GM18519 (cell line): ENCODE data around the gene TMEM131.

Experiments used
- ATAC-seq: cut with Tn5 transposase; IDR thresholded peaks from one replicate; pipeline ENCODE4 v1.9.1; 2021; ENCODE audit warnings: mild to moderate bottlenecking, moderate library complexity; ENCODE audit not compliant: unreplicated experiment, low FRiP score

Gene TMEM131

DNA sequence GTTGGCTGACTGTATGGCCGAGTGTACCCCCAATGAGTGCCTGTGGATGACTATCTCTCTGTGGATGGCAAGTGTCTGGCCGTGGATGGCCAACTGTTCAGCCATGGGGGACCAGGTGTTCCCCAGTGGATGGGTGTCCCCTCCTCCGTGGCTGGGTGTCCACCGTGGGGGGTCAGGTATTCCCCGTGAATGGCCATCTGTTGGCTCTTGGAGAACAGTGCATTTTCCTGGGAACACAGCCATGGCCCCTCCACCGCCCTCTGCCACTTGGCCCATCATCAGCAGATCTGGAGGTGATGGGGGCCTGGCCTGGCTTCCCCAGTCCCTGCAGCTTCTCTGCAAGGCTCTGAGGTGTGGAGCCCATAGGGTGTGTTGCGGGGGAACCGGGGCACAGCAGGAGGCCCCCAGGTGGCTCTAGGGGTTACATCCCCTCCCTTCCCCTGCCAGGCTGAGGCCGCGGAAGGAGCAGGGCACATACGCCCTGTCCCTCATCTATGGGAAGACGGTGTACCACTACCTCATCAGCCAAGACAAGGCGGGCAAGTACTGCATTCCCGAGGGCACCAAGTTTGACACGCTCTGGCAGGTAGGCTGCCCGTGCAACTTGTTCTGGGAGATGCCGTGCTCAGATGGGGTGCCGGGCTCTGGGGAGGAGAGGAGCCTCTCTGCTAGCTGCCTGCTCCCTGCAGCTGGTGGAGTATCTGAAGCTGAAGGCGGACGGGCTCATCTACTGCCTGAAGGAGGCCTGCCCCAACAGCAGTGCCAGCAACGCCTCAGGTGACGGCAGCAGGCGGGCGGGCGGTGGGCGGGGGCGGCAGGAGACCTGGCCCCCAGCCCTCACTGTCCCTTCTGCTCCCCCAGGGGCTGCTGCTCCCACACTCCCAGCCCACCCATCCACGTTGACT, 263.1 kb downstream of the TMEM131 start:
- ATAC-seq = no peak

GRCh38 chr2:97731274-97732020, 264.3 kb downstream of the TMEM131 start:
- no peak for ATAC-seq

DNA sequence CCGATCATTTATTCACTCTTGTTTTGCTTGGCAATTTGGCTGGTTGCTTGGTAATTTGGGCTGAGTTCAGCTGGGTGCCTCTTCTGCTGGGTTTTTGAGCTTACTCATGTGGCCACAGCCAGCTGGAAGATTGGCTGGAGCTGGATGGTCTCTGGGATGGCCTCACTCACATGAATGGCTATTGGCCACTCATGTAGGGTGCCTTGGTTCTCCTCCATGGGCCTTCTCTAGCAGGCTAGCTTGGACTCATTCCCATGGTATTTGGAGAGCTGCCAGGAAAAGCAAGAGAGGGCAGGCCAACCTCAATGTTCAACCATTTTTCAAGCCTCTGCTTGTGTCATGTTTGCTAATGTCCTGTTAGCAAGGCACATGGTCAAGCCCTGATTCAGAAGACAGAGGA, 265.5 kb downstream of the TMEM131 start:
- no peak for ATAC-seq

DNA sequence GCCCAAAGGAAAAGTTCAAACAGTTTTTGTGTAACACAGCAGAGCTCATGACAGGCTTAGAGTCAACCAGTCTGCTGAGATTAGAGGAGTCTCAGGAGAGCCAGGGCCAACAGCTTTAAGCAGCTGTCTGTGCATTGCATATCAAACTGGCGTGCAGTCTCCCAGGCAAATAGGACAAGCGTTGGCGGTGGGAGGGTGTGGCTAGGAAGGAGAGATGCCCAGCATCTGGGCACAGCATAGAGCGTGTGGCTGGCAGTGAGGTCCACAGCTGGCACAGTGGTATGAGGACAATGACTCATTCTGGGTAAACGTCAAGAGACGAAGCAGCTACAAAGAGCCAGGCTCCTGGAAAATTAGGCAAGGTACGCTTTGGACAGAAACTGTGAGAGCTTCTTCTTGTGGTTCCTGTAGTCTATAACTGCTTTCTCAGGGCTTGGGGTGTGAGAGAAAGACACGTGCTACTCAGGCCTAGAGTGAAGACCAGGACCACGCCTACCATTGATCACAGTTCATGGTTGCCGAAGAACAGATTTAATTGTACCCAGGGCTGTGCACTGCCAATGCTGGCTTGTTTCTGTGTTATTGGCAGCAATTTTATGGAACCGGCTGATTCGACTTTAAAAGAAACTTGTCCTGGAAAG, 267.5 kb downstream of the TMEM131 start:
- no peak for ATAC-seq

GRCh38 chr2:97727296-97727695, 268.5 kb downstream of the TMEM131 start:
- no peak for ATAC-seq

DNA sequence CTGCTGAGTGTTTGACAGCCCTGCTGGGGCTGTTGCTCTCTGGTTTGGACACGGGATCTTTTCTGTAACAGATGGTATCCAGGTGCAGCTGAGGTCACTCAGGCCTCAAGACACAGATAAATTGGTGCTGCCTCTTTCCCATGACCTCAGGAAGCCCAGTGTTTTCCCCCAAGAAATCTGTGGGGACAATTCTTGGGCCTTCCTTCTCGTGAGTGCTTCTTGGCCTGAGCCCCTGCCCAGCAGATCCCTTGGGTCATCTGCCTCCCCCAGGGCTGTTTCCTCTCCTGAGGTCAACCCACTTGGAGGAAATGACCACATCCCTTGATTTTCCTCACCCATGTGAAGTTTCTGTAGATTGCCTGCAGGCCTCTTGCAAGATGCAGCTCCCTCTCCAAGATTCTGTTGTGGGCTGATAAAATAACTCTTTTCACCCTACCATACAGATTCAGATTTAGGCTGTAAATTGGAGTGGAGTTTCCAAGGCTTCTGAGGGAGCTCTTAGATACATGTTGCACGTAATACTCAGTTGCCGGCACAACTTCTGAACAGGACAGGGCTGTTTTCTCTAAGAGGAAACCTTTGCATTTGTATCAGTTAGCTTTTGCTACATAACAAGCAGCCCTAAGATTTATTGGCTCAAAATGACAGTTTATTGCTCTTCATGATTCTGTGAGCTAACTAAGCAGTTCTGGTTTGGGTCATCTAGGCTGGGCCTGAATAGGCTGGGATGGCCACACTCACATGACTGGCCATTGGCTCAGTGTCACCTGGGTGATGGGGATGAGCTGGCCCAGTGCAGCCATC, 269.3 kb downstream of the TMEM131 start:
- ATAC-seq = no peak

DNA sequence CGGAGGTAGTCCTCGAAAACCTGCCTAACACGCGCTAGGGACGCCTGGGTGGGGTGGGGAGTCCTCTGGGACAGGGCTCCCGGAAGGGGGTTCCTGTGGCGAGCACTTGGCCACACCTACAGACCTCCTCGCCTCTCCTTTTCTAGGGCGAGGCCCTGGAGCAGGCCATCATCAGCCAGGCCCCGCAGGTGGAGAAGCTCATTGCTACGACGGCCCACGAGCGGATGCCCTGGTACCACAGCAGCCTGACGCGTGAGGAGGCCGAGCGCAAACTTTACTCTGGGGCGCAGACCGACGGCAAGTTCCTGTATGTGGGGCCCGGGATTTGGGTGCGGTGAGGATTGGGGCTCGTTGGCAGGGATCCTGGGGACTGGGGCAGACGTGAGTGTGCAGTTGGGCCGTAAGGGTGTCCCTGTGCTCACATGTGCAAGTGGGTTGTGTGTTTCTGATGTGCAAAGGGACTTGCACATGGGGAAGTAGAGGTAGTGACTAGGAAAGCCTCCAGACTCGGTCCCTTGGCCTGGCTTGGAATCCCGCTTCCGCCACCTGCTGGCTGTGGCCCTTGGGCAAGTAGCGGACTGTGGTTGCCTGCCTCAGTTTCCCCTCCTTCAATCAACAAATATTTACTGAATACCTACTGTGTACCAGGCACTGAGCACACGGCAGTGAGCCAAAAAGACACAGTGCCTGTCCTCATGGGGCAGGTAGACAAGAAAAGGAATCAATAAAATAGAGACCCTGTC, 270.6 kb downstream of the TMEM131 start:
- ATAC-seq = no peak

DNA sequence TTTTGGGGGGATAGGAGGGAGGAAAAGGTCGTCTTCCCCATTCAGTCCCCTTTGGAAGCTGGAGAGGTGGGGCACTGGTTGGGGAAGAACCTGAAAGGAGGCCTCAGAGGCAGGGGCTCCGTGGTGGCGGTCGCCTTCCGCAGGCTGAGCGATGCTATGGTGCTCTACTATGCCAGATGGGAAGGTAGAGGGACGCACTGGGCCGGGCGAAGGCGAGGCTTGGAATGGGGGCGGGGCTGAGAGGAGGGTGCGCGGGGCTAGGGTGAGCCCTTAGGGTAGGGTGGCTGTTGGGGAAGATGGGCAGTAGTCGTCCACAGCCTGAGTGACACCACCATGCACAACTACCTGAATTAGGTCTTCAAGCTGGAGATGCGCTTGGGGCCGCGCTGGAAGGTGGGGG, 271.2 kb downstream of the TMEM131 start:
- ATAC-seq = no peak

- no peak for ATAC-seq
These were observed 271.7 kb downstream of the TMEM131 start for GRCh38 chr2:97724073-97724410.

- ATAC-seq = no peak
These were observed 272.3 kb downstream of the TMEM131 start for GRCh38 chr2:97723156-97724072.

DNA sequence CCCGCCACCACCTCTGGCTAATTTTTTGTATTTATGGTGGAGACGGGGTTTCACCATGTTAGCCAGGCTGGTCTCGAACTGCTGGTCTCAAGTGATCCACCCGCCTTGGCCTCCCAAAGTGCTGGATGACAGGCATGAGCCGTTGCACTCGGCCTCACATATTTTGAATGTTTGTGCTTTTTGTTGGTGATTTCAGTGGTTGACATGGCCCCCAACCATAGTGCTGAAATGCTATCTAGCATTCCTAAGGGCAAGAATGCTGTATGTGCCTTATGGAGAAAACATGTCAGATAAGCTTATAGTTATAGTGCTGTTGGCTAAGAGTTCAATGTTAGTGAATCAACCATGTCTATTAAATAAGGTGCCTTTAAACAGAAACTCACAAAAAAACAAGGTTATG, 273.5 kb downstream of the TMEM131 start:
- ATAC-seq = no peak

DNA sequence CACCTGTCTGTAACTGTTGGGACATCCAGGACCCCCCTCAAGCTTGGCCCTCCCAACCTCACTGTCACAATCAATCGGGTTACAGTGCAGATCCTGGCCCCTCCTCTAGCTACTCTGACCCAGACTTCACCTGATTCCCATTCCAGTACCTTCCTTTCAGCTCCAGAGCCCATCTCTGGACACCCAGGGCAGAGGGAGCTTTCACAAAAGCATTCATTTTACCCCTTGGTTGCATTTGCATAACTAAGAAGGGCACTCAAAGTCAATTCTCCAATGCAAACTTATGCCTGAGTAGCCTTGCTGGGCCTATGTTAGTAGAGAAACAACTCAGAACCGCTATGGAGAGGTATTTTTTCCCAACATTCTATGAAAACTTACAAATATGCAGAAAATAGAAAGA, 275.0 kb downstream of the TMEM131 start:
- ATAC-seq = no peak

DNA sequence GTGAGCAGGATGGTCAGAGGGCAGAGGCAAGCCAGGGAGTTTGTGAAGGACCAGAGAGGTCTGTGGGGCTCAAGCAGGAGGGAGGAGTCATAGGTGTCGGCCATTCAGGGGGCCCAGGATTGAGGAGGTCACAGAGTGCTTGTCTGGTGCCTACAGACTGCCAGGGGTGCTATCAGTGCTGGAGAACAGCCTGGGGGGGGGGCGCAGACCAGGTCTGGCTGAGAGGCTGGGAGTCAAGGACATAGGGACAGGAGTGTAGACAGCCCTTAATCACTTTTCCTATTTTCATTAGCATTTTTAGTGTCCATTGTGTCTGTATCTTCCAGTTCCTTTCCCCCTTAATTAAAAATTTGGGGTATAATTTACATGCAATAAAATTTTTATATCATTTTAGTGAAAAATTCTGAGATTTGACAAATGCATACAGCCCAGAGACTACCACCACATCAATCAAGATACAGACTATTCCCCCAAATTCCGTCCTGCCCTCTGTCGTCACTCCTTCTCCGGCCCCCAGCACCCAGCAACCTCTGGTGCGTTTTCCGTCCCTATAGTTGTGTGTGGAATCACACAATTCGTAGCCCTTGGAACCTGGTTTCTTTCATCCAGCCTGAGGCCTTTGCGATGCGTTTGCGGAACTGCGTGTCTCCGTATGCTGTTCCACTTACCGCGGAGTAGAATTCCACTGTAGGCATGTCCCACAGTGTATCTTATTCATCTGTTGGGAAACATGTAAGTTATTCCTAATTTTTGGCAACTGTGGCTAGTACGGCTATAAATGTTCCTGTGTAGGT, 276.2 kb downstream of the TMEM131 start:
- ATAC-seq = no peak

GRCh38 chr2:97718942-97719341, 276.8 kb downstream of the TMEM131 start:
- ATAC-seq = no peak

DNA sequence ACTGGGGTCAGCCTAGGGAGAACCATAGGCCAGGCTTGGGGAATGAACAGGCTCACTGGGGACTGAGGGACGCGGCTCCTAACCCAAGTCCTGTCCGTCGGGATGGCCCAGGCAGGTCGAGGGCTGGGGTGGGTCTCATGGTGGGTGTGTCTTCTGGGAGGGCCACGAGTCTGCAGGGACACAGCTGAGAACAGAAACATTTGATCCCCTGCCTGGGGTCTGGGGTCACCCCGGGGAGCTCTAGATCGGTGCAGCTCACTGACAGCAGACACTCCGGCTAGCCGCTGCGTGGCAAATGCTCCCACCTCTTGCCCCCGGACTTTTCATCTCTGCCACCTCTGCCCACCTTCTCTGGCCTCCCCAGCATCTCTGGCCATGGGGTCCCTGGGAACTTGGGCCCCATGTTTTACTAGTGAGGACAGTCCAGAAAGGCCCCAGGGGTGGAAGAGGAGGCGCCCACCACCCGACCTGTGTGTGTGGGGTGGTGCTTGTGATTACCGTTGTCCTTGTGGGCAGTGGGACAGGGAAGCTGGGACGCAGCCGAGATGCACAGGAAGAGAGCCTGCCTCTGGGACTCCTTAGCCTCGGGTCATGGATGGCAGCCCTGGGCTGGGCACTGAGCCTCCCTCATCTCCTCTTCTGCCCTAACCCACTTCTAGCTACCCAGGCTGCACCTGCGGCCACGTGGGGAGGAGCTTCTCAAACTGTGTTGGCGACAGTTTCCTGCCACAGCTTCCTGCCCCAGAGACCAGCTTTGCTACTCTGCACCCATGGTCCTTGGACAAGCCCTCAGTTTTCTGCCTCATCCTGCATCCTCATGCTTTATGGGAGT, 277.5 kb downstream of the TMEM131 start:
- ATAC-seq = no peak

GRCh38 chr2:97717613-97717995, 278.1 kb downstream of the TMEM131 start:
- no peak for ATAC-seq
